GM21528 (cell line): ENCODE measurements around the gene SERTAD4.
"Not testable (repeated sequence)": the region's sequence is repeated elsewhere in the genome, so short reads cannot be mapped to it uniquely, and the experiment has no call there.

Source experiments
- ATAC-seq: cut with Tn5 transposase; IDR thresholded peaks from one replicate; pipeline ENCODE4 v1.9.1; 2021; ENCODE audit warnings: mild to moderate bottlenecking, moderate library complexity; ENCODE audit not compliant: unreplicated experiment, low FRiP score

The SERTAD4 gene

DNA sequence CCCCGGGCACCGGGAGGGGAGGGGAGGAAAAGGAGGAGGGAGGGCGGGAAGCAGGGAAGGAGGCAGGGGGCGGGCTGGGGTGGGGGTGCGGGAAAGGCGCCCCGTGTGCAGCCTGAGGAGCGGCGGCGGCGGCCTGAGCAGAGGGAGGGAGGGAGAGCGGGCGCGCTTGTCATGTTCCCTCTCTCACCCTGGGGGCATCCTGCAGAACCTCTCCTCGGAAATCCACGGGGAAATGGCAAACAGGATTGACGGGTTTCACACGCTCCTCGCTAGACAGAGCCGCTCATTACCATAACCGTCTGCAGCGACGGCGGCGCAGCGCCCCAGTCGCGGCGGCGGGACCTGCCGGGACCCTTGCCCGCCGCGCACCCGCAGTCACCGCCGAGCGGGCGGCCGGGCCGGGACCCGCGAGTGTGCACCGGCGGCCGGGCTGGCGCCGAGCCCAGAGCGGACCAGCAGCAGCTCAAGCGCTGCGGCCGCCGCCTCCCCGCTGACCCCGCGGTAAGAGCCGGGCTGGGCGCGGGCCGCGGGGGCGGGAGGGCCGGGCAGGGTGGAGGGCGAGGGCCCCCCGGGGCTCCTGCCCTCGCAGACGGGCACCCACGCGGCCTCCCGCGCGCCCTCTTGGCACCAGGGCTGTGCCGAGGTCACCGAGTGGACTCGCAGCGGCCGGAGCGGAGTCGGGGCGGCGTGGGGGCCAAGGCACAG lies at the start of gene SERTAD4:
Gene SERTAD4 (plus strand): TSS at position 286 of the 705 bp plus-strand sequence. CDS start 5,165 bp downstream, outside the sequence.
- ATAC-seq, result no peak

DNA sequence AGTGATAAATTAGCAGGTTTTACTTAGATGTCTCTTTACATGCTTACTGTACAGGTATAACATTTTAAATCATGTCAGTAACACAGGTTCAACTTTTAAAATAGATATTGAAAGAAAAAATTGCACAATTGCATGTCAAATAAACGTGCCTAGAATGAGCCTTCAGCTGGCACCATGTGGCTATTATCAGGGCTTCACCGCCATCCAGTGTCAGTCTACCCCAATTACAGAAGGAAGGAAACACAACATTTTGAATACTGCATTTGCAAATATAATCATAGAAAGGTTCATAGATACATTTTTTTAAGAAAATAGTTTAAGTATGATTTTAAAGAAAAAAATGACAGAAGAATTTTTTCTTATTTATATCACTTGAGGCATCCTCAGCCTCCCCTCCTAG lies 47.5 kb upstream of the SERTAD4 start:
- no peak for ATAC-seq

DNA sequence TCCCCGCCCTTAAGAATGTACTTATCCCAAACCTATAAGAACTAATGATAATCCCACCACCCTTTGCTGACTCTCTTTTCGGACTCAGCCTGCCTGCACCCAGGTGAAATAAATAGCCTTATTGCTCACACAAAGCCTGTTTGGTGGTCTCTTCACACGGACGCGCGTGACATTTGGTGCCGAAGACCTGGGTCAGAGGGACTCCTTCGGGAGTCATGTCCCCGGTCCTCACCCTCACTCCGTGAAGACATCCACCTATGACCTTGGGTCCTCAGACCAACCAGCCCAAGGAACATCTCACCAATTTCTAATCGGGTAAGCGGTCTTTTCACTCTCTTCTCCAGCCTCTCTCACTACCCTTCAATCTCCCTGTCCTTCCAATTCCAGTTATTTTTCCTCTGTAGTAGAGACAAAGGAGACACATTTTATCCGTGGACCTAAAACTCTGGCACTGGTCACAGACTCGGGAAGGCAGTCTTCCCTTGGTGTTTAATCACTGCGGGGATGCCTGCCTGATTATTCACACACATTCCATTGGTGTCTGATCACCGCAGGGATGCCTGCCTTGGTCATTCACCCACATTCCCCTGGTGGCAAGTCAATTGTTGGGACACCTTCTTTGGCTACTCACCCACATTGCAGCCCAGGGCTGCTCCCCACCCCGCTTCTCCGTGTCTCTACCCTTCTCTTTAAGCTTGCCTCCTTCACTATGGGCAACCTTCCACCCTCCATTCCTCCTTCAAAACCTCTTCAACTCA lies 44.6 kb upstream of the SERTAD4 start:
- ATAC-seq, result not testable (repeated sequence)

DNA sequence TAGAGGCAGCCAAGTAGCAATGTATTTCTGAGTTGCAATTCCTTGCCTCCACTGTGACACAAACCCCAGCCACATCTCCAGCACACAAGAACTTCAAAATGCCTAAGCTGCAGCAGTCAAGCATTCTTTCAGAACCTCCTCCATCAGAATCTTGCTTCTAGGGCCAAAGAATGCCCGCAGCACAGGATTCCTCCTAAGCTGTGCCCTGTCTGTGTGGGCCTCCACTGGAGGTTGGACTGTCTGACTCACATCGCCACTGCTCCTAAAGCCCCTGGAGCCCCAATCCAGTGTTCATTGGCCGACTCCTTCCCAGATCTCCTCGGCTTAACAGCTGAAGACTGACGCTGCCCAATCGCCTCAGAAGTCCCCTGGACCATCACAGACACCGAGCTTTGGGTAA lies 43.2 kb upstream of the SERTAD4 start:
- no peak for ATAC-seq

DNA sequence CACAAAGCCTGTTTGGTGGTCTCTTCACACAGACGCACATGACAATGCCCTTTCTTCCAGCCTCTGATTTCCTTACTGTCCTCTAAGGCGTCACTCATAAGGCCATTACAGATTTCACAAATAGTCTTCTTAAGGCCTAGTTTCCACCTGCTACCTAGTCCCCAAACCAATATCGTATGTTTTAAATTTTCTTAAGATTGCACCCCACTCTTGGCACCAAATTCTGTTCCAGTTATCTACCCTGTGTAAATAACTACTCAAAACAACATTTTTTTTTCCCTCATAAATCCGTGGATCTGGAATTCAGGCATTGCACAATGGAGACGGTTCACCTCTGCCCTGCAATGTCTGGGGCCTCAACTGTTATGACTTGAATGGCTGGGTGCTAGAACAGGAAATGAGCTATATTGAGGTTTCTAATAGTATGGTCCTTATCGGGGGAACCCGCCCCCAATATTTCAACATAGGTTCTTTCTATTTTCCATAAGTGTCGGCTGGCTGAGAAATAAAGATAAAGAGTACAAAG lies 36.9 kb upstream of the SERTAD4 start:
- no peak for ATAC-seq

DNA sequence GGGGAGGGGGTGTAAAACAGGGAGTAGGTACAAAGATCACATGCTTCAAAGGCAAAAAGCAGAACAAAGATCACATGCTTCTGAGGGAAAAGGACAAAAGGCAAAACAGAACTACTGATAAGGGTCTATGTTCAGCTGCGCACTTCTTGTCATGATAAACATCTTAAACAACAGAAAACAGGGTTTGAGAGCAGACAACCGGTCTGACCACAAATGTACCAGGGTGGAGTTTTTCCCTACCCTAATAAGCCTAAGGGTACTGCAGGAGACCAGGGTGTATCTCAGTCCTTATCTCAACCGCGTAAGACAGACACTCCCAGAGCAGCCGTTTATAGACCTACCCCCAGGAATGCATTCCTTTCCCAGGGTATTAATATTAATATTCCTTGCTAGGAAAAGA lies 36.3 kb upstream of the SERTAD4 start:
- ATAC-seq, result not testable (repeated sequence)

DNA sequence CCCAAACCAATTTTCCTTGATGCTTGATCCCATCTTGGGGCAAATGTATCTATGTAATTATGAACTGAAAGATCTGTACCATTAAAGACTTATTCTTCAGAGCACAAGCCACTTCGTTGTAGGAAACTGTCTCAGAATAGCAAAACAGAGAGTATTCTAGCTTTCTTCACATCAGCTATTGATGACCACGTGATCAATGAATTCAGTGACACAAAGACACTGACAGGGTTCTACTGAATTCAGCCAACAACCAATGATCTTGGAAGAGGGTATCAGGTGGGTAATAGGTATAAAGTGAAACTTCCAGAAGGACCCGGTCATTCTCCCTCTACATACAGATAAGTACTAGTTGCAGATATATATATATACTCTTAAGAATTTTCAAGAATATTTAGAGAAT lies 33.8 kb upstream of the SERTAD4 start:
- no peak for ATAC-seq

DNA sequence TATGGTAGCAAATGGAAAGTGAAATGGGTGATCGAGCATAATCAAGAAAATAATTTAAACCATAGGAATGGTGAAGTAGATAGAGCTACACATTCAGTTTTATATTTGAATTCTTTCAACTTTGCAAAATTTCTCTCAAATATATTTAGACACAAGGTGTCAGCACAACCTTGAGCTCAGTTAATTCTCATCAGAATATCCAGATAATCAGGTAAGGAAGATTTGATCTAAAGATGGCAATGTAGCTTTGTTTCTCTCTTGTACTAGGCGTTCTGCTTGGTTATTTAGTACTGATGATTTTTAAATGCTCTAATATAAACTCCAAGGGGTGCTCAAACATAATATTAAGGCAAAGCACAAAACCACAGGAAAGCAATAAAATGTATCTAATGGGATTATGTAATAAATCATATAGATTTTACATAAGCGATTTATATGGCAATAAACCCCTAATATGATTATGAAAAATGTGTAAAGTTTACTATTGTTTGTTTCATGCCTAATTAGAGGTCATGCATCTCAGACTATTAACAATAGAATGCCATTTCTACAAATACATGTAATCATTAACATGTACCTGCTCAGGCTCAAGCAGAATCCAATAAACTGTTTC lies 32.4 kb upstream of the SERTAD4 start:
- ATAC-seq, result no peak

DNA sequence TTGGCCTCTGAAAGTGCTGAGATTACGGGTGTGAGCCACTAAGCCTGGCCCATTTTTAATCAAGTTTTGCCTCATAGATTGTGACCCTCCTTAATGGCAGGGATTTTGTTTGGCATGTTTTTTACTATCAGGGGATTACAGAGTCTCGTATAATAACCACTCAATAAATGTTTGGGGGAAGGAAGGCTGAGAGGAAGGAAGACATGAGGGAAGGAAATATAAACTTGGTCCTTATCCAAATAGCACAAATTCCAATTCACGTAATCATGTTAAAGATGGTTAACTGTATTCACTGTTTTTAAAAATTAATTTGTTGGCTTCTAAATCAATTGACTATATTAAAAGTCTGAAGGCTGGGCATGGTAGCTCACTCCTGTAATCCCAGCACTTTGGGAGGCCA lies 30.9 kb upstream of the SERTAD4 start:
- ATAC-seq, result no peak

DNA sequence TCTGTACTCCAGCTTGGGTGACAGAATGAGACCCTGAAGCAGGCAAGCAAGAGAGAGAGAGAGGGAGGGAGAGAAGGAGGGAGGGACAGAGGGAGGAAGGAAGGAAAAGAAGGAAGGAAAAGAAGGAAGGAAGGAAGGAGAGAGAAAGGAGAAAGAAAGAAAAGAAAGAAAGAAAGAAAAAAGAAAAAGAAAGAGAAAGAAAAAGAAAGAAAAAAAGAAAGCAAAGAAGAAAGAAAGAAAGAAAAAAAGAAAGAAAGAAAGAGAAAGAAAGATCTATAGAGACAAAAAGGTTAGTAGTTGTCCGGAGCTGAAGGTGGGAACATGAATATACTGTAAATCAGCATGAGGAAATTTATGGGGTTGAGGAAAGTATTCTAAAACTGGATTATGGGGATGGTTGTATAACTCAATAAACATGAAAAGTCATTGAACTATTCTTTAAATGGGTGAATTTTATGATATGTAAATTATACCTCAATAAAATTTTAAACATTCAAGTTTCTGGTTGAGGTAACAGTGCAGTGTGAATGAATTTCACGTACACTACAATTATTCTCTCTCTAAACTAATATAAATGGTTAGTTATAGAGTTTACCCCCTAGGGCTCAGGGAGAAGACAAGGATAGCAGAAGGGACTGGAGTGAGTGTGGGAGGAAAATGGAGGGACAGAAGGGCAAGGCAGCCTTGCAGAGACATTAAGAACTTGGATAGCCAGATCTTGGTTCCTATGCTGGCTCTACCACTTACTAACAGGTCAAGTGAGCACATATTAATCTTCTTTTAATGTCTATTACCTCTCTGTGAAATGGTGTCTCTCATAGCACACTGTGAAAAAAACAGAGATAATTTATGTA lies 24.8 kb upstream of the SERTAD4 start:
- ATAC-seq, result no peak

DNA sequence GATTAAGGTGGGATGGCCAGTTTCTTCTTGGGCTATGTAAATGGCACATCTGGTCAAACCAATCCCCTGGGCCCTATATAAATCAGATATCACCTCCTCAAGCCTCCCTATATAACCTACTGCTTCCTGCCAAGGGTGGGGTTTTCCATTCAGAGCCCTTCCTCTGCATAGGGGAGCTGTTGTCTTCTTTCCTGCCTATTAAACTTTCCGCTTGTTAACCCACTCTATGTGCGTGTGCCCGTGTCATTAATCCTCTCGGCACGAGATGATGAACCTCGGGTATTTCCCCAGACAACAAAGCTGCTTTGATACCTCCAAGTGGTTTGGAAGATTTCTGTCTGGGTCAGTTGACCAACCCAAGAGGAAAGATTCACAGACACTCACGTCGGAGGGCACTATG lies 19.3 kb upstream of the SERTAD4 start:
- ATAC-seq, result no peak

DNA sequence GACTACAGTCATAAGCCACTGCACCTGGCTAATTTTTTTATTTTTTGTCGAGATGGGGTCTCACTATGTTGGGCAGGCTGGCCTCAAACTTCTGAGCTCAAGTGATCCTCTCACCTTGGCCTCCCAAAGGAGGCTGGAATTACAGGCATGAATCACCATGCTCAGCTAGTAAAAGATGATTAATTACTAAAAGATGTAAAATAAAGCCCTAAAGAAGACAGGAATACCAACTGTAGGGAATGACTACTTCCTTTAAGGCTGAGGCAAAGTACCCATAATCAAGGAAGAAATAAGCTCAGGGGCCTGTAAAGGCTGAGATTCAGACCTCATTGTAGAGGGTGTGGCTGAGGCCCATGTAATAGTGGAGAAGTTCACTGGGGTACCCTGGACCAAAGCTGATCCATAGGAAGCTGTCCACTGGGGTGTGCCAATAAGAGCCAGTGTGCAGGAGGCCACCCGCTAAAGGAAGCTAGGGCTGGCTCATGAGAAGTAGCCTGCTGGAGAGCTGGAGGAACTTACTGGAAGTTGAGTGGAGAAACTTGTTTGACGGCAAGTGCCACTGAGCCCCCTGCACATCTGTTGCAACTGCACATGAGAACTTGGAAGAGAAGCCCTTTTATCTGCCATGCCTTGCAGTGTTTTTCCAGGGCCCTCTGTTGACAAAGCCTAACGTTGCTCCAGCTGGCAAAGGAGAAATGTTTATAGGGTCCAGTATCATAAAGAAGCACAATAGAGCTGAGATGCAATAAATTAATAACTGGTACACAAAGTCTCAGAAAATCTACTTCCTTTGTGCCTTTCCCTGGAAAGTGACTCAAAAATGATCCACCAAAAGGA lies 17.8 kb upstream of the SERTAD4 start:
- no peak for ATAC-seq

DNA sequence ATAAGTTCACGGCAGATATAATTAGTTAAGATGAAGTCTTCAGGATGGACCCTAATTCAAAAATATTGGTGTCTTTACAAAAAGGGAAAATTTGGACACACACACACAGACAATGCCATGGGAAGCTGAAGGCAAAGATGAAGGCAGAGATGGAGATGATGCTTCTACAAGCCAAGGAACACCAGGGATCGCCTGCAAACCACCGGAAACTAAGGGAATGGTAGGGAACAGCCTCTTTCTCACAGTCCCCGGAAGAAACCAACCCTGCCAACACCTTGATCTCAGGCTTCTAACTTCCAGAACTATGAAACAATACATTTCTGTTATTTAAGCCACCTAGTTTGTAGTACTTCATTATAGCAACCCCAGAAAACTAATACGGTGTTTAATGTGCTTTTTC lies 15.1 kb upstream of the SERTAD4 start:
- ATAC-seq, result no peak

DNA sequence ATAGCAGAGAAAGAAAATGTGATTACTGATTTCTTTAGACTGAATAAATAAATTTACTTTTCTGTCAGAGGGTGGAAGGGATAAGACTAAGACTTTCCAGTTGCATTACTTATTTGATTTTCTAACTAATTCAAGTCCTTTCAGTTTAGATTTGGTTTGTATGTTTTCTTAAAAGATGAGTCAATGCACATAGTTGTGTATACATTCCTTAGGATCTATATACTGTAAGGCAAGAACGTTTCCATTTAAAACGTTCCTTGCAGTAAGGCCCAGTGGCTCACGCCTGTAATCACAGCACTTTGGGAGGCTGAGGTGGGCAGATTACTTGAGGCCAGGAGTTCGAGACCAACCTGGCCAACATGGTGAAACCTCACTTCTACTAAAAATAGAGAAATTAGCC lies 14.5 kb upstream of the SERTAD4 start:
- no peak for ATAC-seq

DNA sequence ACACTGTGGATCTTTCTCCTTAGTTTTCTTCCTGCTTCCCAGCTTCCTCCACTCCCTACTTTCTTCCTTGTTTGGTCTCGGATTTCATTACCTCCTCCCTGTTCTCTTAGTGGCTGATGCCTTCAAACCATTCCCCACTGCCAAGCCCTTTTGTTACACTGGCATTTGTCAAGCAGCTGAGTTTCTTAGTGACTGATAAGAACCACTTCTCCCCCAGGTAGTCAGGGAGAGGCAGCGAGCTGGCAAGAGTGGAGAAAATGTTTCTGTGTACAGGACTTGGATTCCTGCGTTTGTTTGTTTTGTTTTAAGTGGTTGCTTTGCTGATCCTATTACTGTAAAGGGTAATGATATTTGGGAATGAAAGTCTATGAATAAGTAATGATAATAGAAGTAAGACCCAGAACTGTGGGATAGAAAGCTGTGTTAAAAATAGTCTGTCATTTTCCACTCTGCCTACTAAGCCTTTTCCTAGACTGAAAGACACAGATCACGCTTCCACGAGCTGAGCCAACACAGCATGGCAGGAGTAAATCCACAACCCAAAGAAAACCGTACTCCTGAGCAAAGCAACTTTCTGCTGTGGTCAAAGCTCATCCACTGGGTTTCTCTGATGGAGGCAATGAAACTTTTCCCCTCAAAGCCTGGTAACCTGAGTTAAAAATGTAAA lies 10.1 kb upstream of the SERTAD4 start:
- no peak for ATAC-seq

DNA sequence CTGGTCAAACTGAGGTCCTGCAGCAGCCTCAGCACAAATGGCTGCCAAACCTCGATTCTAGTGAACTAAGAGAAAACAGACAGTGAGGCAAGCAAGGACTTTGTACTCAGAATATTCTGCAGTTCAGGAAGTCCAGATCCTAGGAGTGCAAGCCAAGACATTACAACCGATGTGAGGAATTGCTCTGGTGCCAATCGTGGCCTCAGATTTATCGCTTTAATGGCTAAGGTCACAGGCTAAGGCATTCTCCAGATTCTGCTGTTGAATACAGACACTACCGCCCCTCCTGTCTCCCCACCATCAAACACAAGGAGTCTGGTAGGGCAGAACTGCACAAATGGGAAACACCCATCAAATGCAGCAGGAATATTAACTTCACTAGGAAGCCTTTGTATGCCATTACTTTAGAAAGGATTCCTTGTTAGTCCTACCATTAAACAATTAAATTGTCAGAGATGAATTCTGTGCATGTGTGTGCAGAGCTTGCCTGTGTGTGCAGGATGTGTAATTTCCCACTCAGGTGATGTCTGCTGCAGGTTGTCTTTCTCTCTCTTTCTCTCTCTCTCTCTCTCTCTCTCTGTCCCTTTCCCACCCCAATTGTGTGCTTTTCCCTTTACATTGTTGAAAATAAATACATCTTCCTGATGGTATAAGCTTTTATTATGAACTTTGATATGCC lies 9.2 kb upstream of the SERTAD4 start:
- ATAC-seq, result no peak

DNA sequence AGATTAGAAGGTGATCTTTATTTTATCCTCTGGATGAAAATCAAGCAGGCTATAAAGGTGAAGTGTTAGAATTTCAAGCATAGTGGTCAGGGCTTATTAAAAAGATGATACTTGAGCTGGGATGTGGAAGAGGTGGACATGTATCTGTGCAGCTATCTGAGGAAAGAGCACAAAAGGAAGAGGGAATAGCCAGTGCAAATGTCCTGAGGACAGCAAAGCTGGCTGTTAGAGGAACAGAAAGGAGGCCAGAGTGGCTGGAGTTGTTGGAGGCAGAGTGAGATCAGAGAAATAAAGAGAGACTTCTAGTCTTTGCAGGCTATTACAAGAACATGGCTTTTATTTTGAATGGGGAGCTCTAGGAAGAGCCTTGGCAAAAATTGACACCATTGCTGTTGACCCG lies 4.4 kb upstream of the SERTAD4 start:
- ATAC-seq, result no peak

DNA sequence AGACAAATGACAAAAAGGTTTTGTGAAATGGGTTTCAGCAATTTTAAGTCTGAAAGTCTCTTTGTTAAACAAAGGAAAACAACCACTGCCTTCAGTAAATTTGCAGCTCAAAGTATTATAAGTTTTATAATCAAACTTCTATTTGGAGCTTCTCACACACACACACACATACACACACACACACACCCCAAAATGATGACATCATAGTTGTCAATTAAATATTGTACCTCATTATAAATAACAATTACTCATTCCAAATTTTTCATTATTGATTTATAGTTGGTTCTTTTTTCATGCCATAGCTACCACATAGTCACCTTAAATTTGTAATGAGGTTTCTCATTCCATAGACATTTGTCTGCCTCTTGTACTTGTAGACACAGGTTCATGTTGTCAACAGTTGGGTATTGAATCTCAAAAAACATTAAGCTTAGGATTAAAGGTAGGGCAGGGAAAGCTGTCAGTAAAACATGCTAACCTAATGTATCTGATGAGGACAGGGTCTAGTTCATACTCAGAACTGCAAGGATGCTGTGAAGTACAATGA lies 2.4 kb upstream of the SERTAD4 start:
- ATAC-seq, result no peak
